Lower leg skin (tissue), 3 donors: ENCODE results near the gene ANKRD22.

Experiments
- CTCF ChIP-seq, 3 donors: fragments of 450-650 bp; IDR thresholded peaks; one replicate each; pipeline ENCODE4 v1.5.1; 2016; ENCODE audit warnings: antibody characterized with exemption in 3 of 3, mild to moderate bottlenecking in 3 of 3, moderate library complexity in 2 of 3
- POLR2A ChIP-seq, 2 donors: fragments of 450-650 bp; IDR thresholded peaks; one replicate each; pipeline ENCODE4 v1.6.1; 2016 to 2017; ENCODE audit warnings: antibody characterized with exemption in 2 of 2, mild to moderate bottlenecking in 1 of 2, moderate library complexity in 1 of 2

DNA sequence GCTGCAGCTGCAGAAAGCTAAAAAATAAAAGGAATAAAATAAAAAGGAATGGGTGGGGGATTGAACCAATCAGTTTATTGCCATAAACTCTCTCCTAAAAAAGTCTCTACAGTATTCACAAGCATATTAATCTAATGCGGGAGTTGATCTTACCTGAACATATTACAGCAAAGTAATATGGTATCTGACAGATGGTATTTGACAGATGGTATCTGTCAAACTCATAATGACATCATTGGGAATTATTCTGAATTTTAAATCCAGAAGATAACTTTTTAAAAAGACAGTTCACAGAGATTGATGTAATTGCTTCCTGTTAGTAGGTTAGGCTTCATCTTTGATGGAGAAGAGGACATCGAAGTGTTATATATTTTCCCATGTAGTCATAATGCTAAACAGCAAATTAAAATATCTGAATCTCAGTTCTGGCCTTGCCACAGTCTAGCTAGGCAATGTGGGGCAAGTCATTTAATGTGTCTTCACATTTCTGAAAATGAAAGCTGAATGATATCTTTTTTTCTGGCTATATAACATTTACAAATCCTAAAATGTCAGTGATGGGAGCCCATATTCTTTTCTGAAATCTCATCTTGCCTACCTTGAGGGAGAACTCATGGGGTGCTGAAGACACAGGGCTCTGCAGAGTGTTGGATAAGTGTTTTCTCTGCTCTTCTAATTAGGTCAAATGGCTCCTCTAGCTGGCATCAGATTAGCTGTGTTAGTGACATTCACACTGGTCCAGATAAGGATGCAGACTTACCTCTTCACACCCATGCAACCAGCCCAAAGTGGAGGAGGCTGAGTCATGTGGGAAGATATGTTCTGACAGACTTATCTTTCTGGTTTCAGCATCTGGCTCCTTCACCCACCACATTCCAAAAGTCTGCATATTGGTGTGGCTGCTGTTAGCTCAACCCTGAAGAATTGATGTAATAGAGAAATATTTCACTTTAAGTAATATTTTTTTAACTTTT lies 51.2 kb downstream of the ANKRD22 start:
- TF ChIP-seq POLR2A (IDR thresholded peaks at IDR 0.05) (no peak), CTCF (IDR thresholded peaks at IDR 0.05) (no peak)
